AG09309 (cell line): Measurements from ENCODE around the gene PLCG1.

Experiments used
- DNase-seq: peaks from one replicate; pipeline ENCODE4 v3.0.0-alpha.2; 2010; ENCODE audit warnings: low read depth
- H3K4me3 ChIP-seq: 2 replicates; pipeline ENCODE4 v1.5.1; 2011; ENCODE audit warnings: mild to moderate bottlenecking, low read depth, low read length, moderate library complexity; ENCODE audit not compliant: control insufficient read depth
- CTCF ChIP-seq: IDR thresholded peaks from 2 replicates; pipeline ENCODE4 v1.5.1; 2011; ENCODE audit warnings: mild to moderate bottlenecking, low read depth, low read length, inconsistent platforms; ENCODE audit not compliant: insufficient read depth, control insufficient read depth; ENCODE audit errors: missing control alignments

PLCG1 gene

GRCh38 chr20:41225091-41225490 is 87.7 kb downstream of the PLCG1 start:
- TF ChIP-seq CTCF = no peak
- DNase-seq = no peak
- no peak overlapping the region for H3K4me3 ChIP-seq

- DNase-seq = no peak
- TF ChIP-seq CTCF = no peak
- no peak overlapping the region for H3K4me3 ChIP-seq
These were observed 89.1 kb downstream of the PLCG1 start for GRCh38 chr20:41226426-41226825.
